Breast epithelium (tissue), 4 donors: ENCODE results near the gene STAB2. TPM values are rescaled to one million over a fixed set of nuclear protein-coding genes. Genes with fewer than 3 reads are reported as not detected.

Experiments used
- DNase-seq, 2 donors: peaks; one replicate each; pipeline ENCODE4 v3.0.0-alpha.2; 2019; ENCODE audit warnings: low spot score in 2 of 2
- H3K27ac ChIP-seq, 2 donors: fragments of 200-600 bp; sonication (generic) in 1 of 2; one replicate each; pipeline ENCODE4 v1.5.1; 2016 to 2019; ENCODE audit warnings: mild to moderate bottlenecking in 1 of 2
- H3K27me3 ChIP-seq, 2 donors: fragments of 200-600 bp; sonication (generic) in 1 of 2; one replicate each; pipeline versions ENCODE4 v1.5.1 to v1.6.0; 2017 to 2019; ENCODE audit warnings: control low read depth in 1 of 2, mild to moderate bottlenecking in 1 of 2
- H3K36me3 ChIP-seq: fragments of 200-600 bp; one replicate; pipeline ENCODE4 v1.5.1; 2019
- H3K4me1 ChIP-seq, 2 donors: fragments of 200-600 bp; sonication (generic); one replicate each; pipeline ENCODE4 v1.5.1; 2016 to 2019; ENCODE audit warnings: control low read depth in 1 of 2
- H3K4me3 ChIP-seq, 3 donors: fragments of 200-600 bp; sonication (generic); 1 replicate in 2 of 3; 2 replicates in 1 of 3; pipeline ENCODE4 v1.5.1; 2016 to 2019; ENCODE audit warnings: mild to moderate bottlenecking in 3 of 3, moderate library complexity in 2 of 3
- H3K9me3 ChIP-seq, 2 donors: fragments of 200-600 bp; sonication (generic) in 1 of 2; one replicate each; pipeline ENCODE4 v1.5.1; 2016 to 2019; ENCODE audit warnings: control low read depth in 1 of 2
- POLR2A ChIP-seq: fragments of 450-650 bp; IDR thresholded peaks from one replicate; pipeline ENCODE4 v1.6.1; 2016; ENCODE audit warnings: antibody characterized with exemption, mild to moderate bottlenecking, moderate library complexity
- POLR2AphosphoS5 ChIP-seq, 3 donors: sonication (generic); formaldehyde crosslinking; IDR thresholded peaks; one replicate each; pipeline ENCODE4 v1.6.1; 2017; ENCODE audit warnings: antibody characterized with exemption in 3 of 3
- intact Hi-C: fragments of 100-400 bp; cut with DNase I; formaldehyde crosslinking; loops from one replicate; pipeline ENCODE4 v1.15.1; 2023; ENCODE audit warnings: low total_unique reads
- total RNA-seq, 3 donors: library from RNA; depleted of rRNA; stranded (reverse); fragments of >200 nt; gene quantifications; one replicate each; pipeline ENCODE4 v1.1.0, GENCODE V29; 2016
- TF ChIP-seq, protein P1 (sequence below), 3 donors: fragments of 450-650 bp; IDR thresholded peaks; one replicate each; pipeline ENCODE4 v1.5.1; 2016 to 2017; ENCODE audit warnings: antibody characterized with exemption in 3 of 3, mild to moderate bottlenecking in 3 of 3, moderate library complexity in 3 of 3

Gene STAB2
- total RNA-seq, 3 donors from 2014 or later: under 0.01 to 2.5 (median 0.16) TPM

DNA sequence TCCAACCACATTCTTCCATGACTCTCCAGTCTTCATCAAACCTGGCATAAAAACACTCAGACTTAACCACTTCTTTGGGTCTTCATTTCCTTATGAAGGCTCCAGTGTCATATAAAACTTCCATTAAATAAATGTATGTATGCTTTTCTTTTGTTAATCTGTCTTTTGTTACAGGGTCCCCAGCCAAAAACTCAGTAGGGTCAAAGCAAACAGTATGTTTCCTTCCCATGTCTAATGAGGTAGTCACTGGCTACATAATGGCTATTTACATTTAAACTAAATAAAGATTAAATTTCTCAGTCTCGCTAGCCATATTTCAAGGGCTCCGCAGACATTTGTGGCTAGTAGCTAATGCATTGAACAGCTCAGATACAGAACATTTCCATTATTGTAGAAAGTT lies 40.1 kb upstream of the STAB2 start:
- H3K4me1 ChIP-seq: no peaks in the 10 kb centered on the region
- H3K4me3 ChIP-seq: no peak overlapping the region
- H3K9me3 ChIP-seq: no peaks in the 10 kb centered on the region
- TF ChIP-seq, protein P1, sequence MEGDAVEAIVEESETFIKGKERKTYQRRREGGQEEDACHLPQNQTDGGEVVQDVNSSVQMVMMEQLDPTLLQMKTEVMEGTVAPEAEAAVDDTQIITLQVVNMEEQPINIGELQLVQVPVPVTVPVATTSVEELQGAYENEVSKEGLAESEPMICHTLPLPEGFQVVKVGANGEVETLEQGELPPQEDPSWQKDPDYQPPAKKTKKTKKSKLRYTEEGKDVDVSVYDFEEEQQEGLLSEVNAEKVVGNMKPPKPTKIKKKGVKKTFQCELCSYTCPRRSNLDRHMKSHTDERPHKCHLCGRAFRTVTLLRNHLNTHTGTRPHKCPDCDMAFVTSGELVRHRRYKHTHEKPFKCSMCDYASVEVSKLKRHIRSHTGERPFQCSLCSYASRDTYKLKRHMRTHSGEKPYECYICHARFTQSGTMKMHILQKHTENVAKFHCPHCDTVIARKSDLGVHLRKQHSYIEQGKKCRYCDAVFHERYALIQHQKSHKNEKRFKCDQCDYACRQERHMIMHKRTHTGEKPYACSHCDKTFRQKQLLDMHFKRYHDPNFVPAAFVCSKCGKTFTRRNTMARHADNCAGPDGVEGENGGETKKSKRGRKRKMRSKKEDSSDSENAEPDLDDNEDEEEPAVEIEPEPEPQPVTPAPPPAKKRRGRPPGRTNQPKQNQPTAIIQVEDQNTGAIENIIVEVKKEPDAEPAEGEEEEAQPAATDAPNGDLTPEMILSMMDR (IDR thresholded peaks at IDR 0.05): no peak
- TF ChIP-seq POLR2A (no peak), POLR2AphosphoS5 (IDR thresholded peaks at IDR 0.05) (no peak)
- DNase-seq: no peak
- H3K36me3 ChIP-seq: no peaks in the 10 kb centered on the region
- no peak overlapping the region for H3K27ac ChIP-seq
- peaks cover 0 to 3% of the 10 kb centered on the region in 2 donors for H3K27me3 ChIP-seq
- intact Hi-C loops: no loop called here

DNA sequence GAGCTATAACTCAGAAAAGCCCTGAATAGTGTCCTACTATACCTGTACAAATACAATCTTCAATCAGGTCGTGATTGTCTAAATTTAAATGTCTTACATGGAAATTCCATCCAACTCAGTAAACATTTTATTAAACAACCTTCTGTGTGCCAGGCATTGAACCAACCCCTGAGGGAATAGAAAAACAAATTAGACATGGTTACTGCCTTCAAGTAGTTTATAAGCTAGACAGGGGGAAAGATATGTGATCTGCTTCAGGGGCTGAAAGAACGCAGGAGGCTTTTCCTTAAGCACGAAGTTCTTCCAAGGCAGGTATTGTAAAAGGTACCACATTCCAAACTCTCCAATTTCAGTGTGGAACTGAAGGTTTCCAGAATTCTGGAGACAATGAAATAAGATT lies 39.7 kb upstream of the STAB2 start:
- Histone ChIP-seq H3K4me3 (no peak overlapping the region), H3K9me3 (no peaks in the 10 kb centered on the region), H3K4me1 (no peaks in the 10 kb centered on the region), H3K27me3 (peaks cover 0 to 3% of the 10 kb centered on the region in 2 donors), H3K27ac (no peak overlapping the region), H3K36me3 (no peaks in the 10 kb centered on the region)
- intact Hi-C loops: no loop called here
- no peak for DNase-seq
- no peak for TF ChIP-seq POLR2A
- TF ChIP-seq POLR2AphosphoS5 (IDR thresholded peaks at IDR 0.05): no peak
- TF ChIP-seq, protein P1 (IDR thresholded peaks at IDR 0.05): no peak

DNA sequence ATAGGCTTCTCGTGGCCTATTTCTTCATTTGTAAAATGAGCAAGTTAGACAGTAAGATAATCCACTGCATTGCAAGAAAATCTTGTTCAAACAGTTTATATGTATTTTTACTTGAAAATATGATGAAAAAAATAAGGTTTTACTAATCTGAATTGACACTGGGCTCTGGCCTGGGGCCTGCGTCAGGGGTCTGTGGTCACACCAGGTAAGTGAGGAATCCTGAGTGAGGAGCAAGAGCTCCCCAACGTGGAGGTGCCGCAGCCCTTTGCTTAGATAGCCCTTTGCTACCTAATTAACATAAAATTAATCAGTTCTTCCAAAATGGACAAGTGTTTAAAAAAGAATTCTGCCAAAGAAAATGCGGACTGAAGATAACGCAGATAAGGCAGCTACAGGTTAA lies 39.1 kb upstream of the STAB2 start:
- intact Hi-C loops: no loop called here
- TF ChIP-seq POLR2AphosphoS5 (IDR thresholded peaks at IDR 0.05): no peak
- no peak for TF ChIP-seq POLR2A
- TF ChIP-seq, protein P1 (IDR thresholded peaks at IDR 0.05): no peak
- H3K36me3 ChIP-seq: no peaks in the 10 kb centered on the region
- H3K4me3 ChIP-seq: no peak overlapping the region
- DNase-seq: no peak
- H3K9me3 ChIP-seq: no peaks in the 10 kb centered on the region
- no peak overlapping the region for H3K27ac ChIP-seq
- H3K27me3 ChIP-seq: peaks cover 0 to 3% of the 10 kb centered on the region in 2 donors
- H3K4me1 ChIP-seq: no peaks in the 10 kb centered on the region

DNA sequence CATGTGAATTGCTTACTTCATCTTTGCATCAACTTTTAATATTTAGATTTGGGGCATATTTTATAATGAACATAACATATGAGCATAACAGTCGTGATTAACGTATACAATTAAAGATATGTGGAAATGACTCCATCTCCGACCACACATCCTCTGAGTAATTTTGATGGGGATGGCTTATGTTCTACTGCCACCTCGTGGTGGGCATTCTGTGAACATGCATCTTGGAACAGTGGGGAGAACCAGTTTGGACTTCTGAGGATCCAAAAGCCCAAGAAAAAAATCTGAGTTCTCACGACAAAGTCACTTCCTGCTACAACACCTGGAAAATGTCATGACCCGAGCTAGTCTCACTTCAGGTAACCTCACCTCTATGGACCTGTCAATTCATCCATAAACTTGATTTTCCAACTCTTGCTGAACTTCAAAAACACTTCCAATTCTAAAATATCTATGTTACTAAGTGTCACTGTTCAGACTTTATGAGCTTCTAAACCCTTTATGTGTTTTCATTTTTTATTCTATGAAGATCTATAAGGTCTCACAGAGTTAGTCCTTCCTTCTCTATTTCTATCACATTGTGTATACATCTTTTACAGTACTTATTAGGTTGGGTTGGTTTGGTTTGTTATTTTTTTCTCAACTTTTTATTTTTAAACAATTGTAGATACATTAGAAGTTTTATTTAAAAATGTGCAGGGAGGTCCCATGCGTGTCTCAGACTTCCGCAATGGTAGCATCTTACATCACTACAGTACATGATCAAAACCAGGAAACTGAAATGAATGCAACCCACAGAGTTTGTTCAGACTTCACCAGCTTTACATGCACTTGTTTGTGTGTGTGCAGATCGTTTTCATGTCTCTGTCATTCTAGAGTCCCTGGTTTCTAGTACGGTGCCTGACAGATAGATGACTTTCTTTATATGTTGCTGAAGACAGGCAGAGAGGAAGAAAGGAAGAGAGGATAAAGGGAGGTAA lies 38.2 kb upstream of the STAB2 start:
- Histone ChIP-seq H3K4me3 (no peak overlapping the region), H3K27ac (no peak overlapping the region), H3K36me3 (no peaks in the 10 kb centered on the region), H3K9me3 (no peaks in the 10 kb centered on the region), H3K4me1 (no peaks in the 10 kb centered on the region), H3K27me3 (peaks cover 0 to 3% of the 10 kb centered on the region in 2 donors)
- intact Hi-C loops: no loop called here
- DNase-seq: peak; percentile 48 to 58
- TF ChIP-seq, protein P1 (IDR thresholded peaks at IDR 0.05): peak; percentile 54 to 87 (median 74)
- TF ChIP-seq POLR2A: no peak

DNA sequence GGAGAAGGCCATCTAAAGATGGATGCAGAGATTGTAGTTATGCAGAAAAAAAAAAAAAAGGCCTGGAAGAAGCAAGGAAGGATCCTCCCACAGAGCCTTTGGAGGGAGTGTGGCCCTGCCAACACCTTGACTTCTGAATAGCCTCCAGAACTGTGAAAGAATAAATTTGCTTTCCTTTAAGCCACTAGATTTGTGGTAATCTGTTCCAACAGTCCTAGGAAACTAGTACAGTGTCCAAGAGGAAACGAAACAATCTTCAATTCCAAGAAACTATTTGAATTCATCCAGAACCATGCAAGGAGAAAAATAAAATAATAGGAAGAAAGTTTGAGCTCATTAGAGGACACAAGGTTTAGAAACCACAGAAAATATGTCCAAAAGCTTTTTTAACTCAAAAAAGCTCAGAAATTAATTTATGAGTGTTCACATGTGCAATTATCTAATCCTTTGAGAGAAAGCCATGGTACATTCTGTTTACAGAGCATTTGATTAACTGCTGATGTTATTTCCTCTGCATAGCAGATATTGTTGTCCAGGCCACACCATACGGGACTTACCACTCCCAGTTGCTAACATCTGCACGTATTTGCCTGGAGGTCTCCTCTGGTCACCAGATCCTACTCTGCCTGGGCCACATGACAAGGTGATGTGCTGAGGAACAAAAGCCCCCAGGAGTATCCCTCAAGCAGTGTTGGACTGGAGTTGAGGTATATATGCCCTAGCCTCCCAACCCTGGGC lies 30.0 kb upstream of the STAB2 start:
- peak in 1 of 3 donors; percentile 49 for TF ChIP-seq POLR2AphosphoS5 (IDR thresholded peaks at IDR 0.05)
- TF ChIP-seq, protein P1 (IDR thresholded peaks at IDR 0.05): no peak
- Histone ChIP-seq H3K36me3 (no peaks in the 10 kb centered on the region), H3K4me1 (no peaks in the 10 kb centered on the region), H3K27me3 (no peaks in the 10 kb centered on the region), H3K27ac (peak overlapping the region; percentile 69 to 87), H3K4me3 (no peak overlapping the region), H3K9me3 (no peaks in the 10 kb centered on the region)
- intact Hi-C loops: no loop called here
- DNase-seq: no peak
